Tibial nerve (tissue), 3 donors: ENCODE results near the gene CHI3L1.

Source experiments
- CTCF ChIP-seq, 5 experiments: fragments of 200-600 bp in 3 of 5; fragments of 450-650 bp in 2 of 5; sonication (generic) in 3 of 5; IDR thresholded peaks; one replicate each; pipeline ENCODE4 v1.5.1; 2016 to 2019; ENCODE audit warnings: antibody characterized with exemption in 5 of 5, mild to moderate bottlenecking in 3 of 5, moderate library complexity in 2 of 5
- POLR2A ChIP-seq, 2 donors: fragments of 450-650 bp; IDR thresholded peaks; one replicate each; pipeline ENCODE4 v1.6.1; 2017; ENCODE audit warnings: antibody characterized with exemption in 2 of 2, mild to moderate bottlenecking in 2 of 2, moderate library complexity in 2 of 2

- TF ChIP-seq POLR2A (IDR thresholded peaks at IDR 0.05) (no peak), CTCF (IDR thresholded peaks at IDR 0.05) (no peak)
These were observed 15.2 kb upstream of the CHI3L1 start for GRCh38 chr1:203201516-203202205.
